Measurements from ENCODE around the gene TDRD6. TPM values are rescaled to one million over a fixed set of nuclear protein-coding genes. Genes with fewer than 3 reads are reported as not detected.

The TDRD6 gene
- total RNA-seq, 6 experiments from 2014 or later = 0.13 to 1.4 (median 0.72) TPM

DNA sequence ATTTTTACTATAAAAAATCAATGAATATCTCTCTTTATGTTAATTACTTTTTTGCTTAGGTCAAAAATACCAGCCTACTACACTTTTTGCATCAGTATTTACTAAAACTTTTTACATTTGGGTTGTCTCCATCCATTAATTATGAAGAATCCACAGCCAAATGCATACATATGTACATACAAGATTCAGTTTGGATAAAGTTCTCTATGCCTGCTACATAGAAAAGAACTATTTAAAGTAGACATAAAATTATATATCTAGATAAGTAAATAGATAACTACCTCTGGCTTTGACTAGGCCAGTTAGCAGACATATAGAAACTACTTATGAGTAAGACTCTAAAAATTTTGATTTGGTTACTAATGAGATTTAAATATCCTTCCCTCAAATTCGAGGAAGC lies 12.3 kb downstream of the TDRD6 start:
- 68% methylated on average over 1 of the region's 1 CpG for WGBS (ENCODE audit: insufficient coverage, low coverage, low lambda C conversion rate, missing lambda C conversion rate)
- TF ChIP-seq POLR2A (IDR thresholded peaks at IDR 0.05) (no peak), CTCF (IDR thresholded peaks at IDR 0.05) (no peak)
- ATAC-seq = no peak

DNA sequence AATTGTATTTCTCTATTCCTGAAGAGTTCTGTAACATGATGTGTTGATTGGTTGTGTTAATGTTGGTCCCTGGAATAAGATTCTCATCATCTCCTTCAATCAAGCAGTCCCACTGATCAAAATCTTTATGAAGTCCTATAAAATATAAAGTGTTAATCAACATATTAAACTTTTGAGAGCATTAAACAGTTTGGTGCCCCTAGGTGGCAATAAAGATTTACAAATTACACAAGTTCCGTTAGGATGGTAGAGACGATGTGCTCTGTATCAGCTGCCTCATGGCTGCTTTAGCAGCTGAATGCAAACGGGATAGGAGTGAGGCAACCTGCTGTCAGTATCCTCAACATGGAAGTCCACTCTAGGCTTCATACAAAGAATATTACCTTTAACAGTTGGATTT lies 16.9 kb downstream of the TDRD6 start:
- Histone ChIP-seq H3K27ac (no peak overlapping the region), H3K9me3 (no peaks in the 10 kb centered on the region), H3K36me3 (no peaks in the 10 kb centered on the region), H3K4me1 (no peaks in the 10 kb centered on the region), H3K4me3 (no peak overlapping the region), H3K27me3 (no peaks in the 10 kb centered on the region)
- intact Hi-C loops (cut with DNase I) = no loop called here
- no peak for DNase-seq
- 0% methylated on average over 3 of the region's 3 CpGs for WGBS (ENCODE audit: insufficient coverage, low coverage, low lambda C conversion rate, missing lambda C conversion rate)
- TF ChIP-seq POLR2A (IDR thresholded peaks at IDR 0.05) = no peak
- peak; percentile 12 to 33 (median 28) for TF ChIP-seq CTCF (IDR thresholded peaks at IDR 0.05)
- peak; percentile 42 to 85 (median 70) for ATAC-seq

More for the DNA sequence above, 12.3 kb downstream of the TDRD6 start:
- no peaks in the 10 kb centered on the region for H3K4me1 ChIP-seq
- DNase-seq = no peak
- no peak overlapping the region for H3K27ac ChIP-seq
- no peaks in the 10 kb centered on the region for H3K36me3 ChIP-seq
- intact Hi-C loops (cut with DNase I) = no loop called here
- H3K9me3 ChIP-seq = no peaks in the 10 kb centered on the region
- no peak overlapping the region for H3K4me3 ChIP-seq
- no peaks in the 10 kb centered on the region for H3K27me3 ChIP-seq

DNA sequence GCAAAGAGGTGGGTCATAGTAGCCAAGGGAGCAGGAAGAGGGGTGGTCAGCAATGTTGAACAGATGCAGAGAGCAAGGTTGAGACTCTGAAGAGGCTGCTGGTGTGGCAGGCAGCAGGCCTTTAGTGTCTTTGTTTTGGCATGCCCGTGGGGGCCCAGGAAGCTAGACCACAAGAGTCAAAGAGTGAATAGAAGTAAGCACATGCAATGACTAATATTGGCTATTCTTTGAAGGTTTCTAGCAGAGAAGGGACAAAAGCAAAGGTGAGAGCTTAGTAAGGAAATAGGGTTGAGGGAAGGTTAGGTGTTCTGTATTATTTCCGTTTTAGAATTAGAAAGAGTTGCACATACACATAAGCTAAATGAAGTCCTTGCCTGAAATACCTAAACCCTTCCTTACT lies 18.8 kb downstream of the TDRD6 start:
- no peak for ATAC-seq
- WGBS (ENCODE audit: insufficient coverage, low coverage, low lambda C conversion rate, missing lambda C conversion rate) = 79% methylated on average over 2 of the region's 2 CpGs
- TF ChIP-seq POLR2A (IDR thresholded peaks at IDR 0.05) (no peak), CTCF (IDR thresholded peaks at IDR 0.05) (no peak)
- Histone ChIP-seq H3K27ac (no peak overlapping the region), H3K9me3 (no peaks in the 10 kb centered on the region), H3K36me3 (no peaks in the 10 kb centered on the region), H3K27me3 (no peaks in the 10 kb centered on the region), H3K4me3 (no peak overlapping the region), H3K4me1 (no peaks in the 10 kb centered on the region)
- no peak for DNase-seq
- intact Hi-C loops (cut with DNase I) = no loop called here

- Histone ChIP-seq H3K4me3 (no peak overlapping the region), H3K9me3 (no peaks in the 10 kb centered on the region), H3K27ac (no peak overlapping the region), H3K27me3 (no peaks in the 10 kb centered on the region), H3K36me3 (no peaks in the 10 kb centered on the region), H3K4me1 (no peaks in the 10 kb centered on the region)
- 79% methylated on average over 1 of the region's 1 CpG for WGBS (ENCODE audit: insufficient coverage, low coverage, low lambda C conversion rate, missing lambda C conversion rate)
- TF ChIP-seq POLR2A (IDR thresholded peaks at IDR 0.05) (no peak), CTCF (IDR thresholded peaks at IDR 0.05) (no peak)
- intact Hi-C loops (cut with DNase I) = no loop called here
- ATAC-seq = no peak
- no peak for DNase-seq
Measured at GRCh38 chr6:46711491-46711890, 23.8 kb downstream of the TDRD6 start.

DNA sequence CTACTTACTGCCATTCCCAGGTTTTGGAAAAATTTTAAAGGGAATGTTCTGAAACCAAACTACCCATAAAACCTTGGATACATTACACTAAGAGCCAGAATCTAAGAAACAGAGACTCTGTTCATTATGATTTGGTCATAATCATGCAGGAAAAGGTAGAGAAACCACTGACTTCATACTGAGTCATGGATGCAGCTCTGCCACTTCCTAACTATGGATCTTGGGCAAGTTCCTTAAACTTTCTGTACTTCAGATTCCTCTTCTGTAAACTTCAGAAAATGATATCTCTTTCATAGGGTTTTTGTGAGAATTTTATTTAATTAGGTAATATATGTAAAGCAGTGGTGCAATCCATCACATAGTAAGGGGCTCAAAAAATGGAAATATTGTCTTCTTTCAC lies 27.5 kb downstream of the TDRD6 start:
- H3K36me3 ChIP-seq = no peaks in the 10 kb centered on the region
- H3K27me3 ChIP-seq = no peaks in the 10 kb centered on the region
- no peak overlapping the region for H3K4me3 ChIP-seq
- DNase-seq (no peak), ATAC-seq (peak in 1 of 4 donors; percentile 41)
- no peaks in the 10 kb centered on the region for H3K9me3 ChIP-seq
- intact Hi-C loops (cut with DNase I) = no loop called here
- no peaks in the 10 kb centered on the region for H3K4me1 ChIP-seq
- H3K27ac ChIP-seq = no peak overlapping the region
- no peak for TF ChIP-seq POLR2A (IDR thresholded peaks at IDR 0.05)
- TF ChIP-seq CTCF (IDR thresholded peaks at IDR 0.05) = no peak

Measured in right lobe of liver (tissue), 6 donors.